Astrocyte of the spinal cord (primary cell): Measurements from ENCODE around the gene PYCR2.

Experiments
- DNase-seq: peaks from one replicate; pipeline ENCODE4 v3.0.0; 2011; ENCODE audit warnings: low read depth, low spot score
- H3K4me3 ChIP-seq: 2 replicates; pipeline ENCODE4 v1.5.1; 2011; ENCODE audit warnings: low read depth, mild to moderate bottlenecking, low read length, moderate library complexity
- in situ Hi-C: cut with HindIII; loops from 2 replicates; pipeline ENCODE4 v1.10.0; 2017; ENCODE audit warnings: low sequenced_read_pairs
- TF ChIP-seq, protein P1 (sequence below): IDR thresholded peaks from 2 replicates; pipeline ENCODE4 v1.5.1; 2012; ENCODE audit warnings: low read depth, mild to moderate bottlenecking, low read length, inconsistent platforms

The PYCR2 gene

DNA sequence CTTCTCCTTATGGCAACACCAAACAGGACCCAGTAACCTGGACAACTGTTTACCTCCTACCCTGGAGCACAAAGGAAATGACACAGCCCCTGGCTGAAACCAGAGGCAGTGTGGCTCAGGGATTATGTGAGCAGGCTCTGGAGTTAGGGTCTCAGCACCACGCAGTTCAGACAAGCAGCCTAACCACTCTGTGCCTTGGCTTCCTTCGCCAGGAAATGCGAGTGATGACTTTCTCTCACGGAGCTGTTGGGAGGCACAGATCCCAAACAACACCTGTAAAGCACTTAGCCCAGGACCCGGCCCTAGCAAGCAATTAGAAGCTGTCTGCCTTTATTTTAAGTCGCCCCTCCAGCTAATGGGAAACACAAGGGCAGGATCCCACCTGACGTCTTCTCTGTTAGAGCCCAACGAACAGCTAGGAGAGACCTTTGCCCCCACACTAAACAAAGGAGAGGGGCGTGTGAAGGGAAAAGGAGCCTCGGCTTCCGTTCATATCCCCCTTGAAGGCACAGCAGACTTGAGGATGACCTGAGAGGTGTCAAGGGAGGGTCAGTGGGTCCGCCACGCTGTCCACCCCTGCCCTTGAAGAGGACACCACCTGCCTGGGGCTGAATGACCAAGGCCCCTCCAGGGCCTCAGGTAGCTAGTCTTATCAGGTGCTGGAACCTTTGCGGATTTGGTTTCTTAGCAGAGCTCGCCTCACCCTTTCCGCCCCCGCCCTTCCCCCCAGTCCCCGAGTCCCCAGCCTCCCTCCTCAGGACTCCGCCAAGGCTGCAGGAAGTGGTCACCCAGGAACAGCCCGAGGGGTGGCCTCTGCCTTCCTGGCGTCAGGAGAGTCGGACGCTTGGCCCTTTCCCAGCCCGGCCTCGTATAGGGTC is 42.7 kb downstream of the PYCR2 start:
- DNase-seq, result peak; percentile 38
- TF ChIP-seq, protein P1, sequence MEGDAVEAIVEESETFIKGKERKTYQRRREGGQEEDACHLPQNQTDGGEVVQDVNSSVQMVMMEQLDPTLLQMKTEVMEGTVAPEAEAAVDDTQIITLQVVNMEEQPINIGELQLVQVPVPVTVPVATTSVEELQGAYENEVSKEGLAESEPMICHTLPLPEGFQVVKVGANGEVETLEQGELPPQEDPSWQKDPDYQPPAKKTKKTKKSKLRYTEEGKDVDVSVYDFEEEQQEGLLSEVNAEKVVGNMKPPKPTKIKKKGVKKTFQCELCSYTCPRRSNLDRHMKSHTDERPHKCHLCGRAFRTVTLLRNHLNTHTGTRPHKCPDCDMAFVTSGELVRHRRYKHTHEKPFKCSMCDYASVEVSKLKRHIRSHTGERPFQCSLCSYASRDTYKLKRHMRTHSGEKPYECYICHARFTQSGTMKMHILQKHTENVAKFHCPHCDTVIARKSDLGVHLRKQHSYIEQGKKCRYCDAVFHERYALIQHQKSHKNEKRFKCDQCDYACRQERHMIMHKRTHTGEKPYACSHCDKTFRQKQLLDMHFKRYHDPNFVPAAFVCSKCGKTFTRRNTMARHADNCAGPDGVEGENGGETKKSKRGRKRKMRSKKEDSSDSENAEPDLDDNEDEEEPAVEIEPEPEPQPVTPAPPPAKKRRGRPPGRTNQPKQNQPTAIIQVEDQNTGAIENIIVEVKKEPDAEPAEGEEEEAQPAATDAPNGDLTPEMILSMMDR, result no peak
- peak overlapping the region; percentile 95 for H3K4me3 ChIP-seq
- in situ Hi-C loops, result no loop called here

DNA sequence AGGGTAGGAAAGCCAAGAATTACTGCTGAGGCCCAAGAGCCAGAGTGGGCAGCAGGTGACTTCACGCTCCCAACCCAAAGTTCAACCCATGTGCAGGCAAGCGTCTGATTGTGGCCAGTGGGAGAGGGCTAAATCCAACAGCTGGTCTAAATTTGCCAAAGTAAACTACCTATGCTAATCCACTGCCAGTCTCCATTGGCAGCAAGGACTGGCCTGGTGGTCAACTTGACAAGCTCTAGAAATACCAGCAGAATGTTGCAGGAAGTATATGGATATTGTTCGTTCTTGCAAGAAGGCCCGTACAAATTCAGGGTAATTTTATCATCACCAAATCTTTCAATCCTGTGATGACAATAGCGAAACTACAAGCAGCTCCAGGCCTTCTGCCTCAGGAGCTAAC is 43.4 kb downstream of the PYCR2 start:
- TF ChIP-seq, protein P1, result no peak
- no peak for DNase-seq
- H3K4me3 ChIP-seq, result no peak overlapping the region

DNA sequence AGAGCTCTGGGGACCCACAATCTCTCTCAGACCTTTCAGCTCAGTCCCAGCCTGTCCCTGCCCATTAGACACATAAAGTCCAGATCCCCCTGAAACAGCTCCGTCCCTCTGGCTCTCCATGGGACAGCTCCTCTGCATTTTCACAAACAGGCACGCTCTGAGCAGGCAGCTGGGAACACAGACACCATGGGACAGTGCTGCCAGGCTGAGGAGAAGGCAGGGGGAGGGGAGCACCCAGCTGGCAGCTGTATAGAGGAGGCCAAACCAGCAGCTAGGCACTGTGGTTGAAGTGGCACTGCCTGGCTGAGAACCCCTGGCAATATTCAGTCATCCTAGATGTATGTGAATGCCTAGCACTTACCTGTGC is 43.8 kb downstream of the PYCR2 start:
- no peak for DNase-seq
- no peak overlapping the region for H3K4me3 ChIP-seq
- TF ChIP-seq, protein P1, result no peak
- in situ Hi-C loops, result no loop called here

More for the DNA sequence above, 43.4 kb downstream of the PYCR2 start:
- in situ Hi-C loops, result no loop called here

DNA sequence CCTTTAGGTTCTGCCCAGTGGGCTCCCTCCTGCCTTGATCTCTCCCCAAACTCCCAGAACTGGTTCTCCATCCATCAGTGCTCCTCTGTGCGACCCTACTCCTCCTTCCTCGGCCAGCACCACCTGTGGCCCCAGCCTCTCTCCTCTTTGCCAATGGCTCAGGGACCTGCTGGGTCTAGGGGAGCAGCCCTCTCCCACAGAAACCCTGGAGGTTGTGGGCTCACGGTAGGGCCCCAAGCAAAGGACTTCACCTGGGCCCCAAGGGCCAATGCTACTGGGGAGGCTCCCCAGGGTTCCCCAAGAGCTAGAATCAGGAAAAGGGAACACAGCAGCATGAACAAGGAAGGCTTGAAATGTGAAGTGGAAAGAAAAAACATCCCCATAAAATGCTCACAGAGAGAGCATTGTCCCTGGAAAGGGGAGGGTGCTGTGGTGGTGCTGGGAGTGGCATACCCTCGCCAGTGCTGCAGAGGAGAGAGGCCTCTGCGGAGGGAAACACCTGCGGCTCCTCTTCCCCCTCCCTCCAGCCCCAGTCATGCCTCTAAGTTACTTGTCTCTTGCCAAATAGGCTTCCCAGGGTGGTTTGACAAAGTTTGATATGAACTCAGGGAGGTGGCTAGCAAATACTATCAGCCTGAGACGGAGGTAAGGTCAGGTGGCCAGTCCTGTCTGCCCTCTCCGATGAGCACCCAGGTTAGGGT is 44.4 kb downstream of the PYCR2 start:
- no peak for DNase-seq
- no peak overlapping the region for H3K4me3 ChIP-seq
- in situ Hi-C loops, result no loop called here
- TF ChIP-seq, protein P1, result no peak

DNA sequence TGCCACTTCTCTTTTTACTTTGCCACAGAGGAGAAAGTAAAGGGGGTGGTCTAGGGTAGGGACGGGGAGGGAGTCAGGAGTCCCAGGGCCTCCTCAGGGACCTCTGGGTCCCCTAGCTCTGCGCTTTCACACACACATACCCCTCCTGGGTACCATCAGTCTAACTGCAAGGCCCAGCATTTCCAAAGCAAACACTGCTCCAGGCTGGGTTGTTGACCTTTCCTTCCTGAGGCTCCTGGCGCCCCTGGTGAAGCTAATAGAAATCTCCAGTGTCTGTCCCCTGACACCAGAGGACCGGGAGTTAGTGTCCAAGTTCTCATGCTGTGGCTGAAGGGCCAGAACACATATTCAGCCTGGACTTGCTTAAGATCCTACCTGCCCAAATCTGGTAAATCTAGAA is 45.8 kb downstream of the PYCR2 start:
- in situ Hi-C loops, result no loop called here
- TF ChIP-seq, protein P1, result no peak
- no peak overlapping the region for H3K4me3 ChIP-seq
- DNase-seq, result no peak

DNA sequence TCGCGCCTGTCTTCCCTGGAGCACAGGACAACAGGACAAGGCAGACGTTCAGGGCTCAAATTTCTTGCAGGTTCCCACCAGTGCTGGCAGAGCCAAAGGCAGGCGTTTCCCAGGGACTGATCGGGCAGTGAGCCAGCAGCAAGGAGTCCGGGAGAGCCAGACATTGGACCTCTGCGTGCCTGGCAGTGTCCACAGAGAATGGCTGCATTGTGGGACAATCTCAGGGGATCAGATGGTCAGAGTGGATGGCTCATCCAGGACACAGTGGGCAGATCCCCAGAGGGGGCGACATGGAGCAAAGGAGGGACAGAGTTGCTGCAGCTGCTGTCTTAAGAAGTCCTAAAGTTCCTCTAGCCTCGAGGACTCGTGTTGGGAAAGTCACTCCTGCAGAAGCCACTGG is 46.5 kb downstream of the PYCR2 start:
- in situ Hi-C loops, result no loop called here
- TF ChIP-seq, protein P1, result peak; percentile 79
- DNase-seq, result peak; percentile 42
- H3K4me3 ChIP-seq, result no peak overlapping the region
